Measurements from ENCODE around the gene TBC1D10A.
A peak's percentile ranks its signal among the peaks of the same experiment; 100 is the strongest.

The TBC1D10A gene

GRCh38 chr22:30297991-30298701 lies 28.6 kb downstream of the TBC1D10A start:
- no peak for DNase-seq

- DNase-seq = no peak
These were observed 29.3 kb downstream of the TBC1D10A start for GRCh38 chr22:30297276-30297990.

GRCh38 chr22:30296833-30297232 lies 29.9 kb downstream of the TBC1D10A start:
- no peak for DNase-seq

- DNase-seq = no peak
These were observed 30.4 kb downstream of the TBC1D10A start for GRCh38 chr22:30296324-30296723.

- no peak for DNase-seq
These were observed 31.2 kb downstream of the TBC1D10A start for GRCh38 chr22:30295576-30295975.

- DNase-seq = no peak
These were observed 31.9 kb downstream of the TBC1D10A start for GRCh38 chr22:30294830-30295229.

GRCh38 chr22:30294066-30294465 lies 32.7 kb downstream of the TBC1D10A start:
- DNase-seq = no peak

- no peak for DNase-seq
These were observed 33.7 kb downstream of the TBC1D10A start for GRCh38 chr22:30293026-30293425.

GRCh38 chr22:30292069-30292970 lies 34.4 kb downstream of the TBC1D10A start:
- no peak for DNase-seq

GRCh38 chr22:30291058-30291892 lies 35.5 kb downstream of the TBC1D10A start:
- no peak for DNase-seq

GRCh38 chr22:30290342-30291057 lies 36.2 kb downstream of the TBC1D10A start:
- DNase-seq = no peak

GRCh38 chr22:30289980-30290313 lies 36.8 kb downstream of the TBC1D10A start:
- no peak for DNase-seq

GRCh38 chr22:30289141-30289979 lies 37.4 kb downstream of the TBC1D10A start, which contains the start of gene CASTOR1:
TSS of gene CASTOR1 (minus strand) at chr22:30289505. CDS start at chr22:30289497, 8 bp downstream.
- DNase-seq = peak; percentile 51

GRCh38 chr22:30288419-30289140 lies 38.2 kb downstream of the TBC1D10A start:
- DNase-seq = no peak

- no peak for DNase-seq
These were observed 38.9 kb downstream of the TBC1D10A start for GRCh38 chr22:30287648-30288418.

- no peak for DNase-seq
These were observed 39.7 kb downstream of the TBC1D10A start for GRCh38 chr22:30286813-30287647.

- DNase-seq = no peak
These were observed 40.4 kb downstream of the TBC1D10A start for GRCh38 chr22:30286331-30286730.

- DNase-seq = no peak
These were observed 40.9 kb downstream of the TBC1D10A start for GRCh38 chr22:30285846-30286200.
